GM15510 (cell line): ENCODE results near the gene CDH23.

Experiments
- POLR2A ChIP-seq: IDR thresholded peaks from 3 replicates; pipeline ENCODE4 v1.6.1; 2011; ENCODE audit warnings: borderline replicate concordance; ENCODE audit not compliant: insufficient read length; ENCODE audit errors: extremely low read depth

The CDH23 gene

DNA sequence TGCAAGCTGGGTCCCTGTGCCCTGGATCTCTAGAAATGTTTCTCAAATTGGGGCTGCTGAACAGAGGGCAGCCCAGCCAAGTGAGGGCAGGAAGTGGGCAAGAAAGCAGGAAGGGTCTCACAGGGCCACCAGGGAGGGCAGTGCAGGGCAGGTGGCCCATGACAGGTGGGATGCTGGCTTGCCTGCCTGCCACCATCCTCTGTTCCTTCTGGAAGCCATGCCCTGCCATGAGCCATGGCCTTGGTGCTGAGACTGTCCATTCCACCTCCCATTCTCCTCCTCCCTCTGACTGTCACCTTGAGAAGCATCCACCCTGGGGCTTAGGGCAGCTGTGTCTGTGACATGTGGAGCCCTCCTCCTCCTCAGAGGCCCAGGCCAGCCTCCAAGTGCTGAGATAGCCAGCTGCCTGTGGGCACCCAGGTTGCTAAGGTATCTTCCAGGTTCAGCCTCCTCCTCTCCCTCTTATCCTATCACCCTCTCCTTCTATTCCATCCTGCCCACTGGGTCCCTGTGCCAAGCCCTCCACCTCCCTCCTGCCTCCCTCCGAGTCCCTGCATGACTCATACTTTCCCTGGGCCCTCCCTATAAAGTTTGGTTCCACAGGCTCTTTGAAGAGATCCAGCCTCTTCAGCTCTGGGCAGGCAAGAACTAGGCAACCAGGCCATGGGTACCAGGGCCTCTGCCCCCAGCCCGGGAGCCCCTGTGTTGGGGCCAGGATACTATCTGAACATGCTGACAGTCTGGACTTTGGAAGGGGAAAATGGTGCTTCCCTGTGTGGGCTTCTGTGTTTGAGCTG, 375.3 kb downstream of the CDH23 start:
- TF ChIP-seq POLR2A: no peak

DNA sequence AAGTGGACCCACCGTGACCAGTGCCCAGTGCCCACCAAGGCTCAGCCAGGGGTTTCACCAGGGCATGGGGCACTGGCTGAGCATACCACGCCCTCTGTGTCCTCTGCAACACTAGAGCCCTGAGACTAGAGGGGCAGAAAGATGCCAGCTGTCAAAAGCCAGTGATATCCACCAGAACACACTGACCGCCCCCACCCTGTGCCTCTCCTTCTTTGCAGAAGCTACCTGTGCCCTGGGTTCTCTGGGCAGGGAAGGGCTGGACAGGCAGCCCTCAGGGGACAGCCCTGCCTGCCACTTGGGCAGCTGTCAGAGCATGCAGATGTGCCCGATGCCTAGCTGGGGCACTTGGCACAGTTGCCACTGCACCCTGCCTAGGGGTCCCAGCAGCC, 376.1 kb downstream of the CDH23 start:
- TF ChIP-seq POLR2A: no peak

DNA sequence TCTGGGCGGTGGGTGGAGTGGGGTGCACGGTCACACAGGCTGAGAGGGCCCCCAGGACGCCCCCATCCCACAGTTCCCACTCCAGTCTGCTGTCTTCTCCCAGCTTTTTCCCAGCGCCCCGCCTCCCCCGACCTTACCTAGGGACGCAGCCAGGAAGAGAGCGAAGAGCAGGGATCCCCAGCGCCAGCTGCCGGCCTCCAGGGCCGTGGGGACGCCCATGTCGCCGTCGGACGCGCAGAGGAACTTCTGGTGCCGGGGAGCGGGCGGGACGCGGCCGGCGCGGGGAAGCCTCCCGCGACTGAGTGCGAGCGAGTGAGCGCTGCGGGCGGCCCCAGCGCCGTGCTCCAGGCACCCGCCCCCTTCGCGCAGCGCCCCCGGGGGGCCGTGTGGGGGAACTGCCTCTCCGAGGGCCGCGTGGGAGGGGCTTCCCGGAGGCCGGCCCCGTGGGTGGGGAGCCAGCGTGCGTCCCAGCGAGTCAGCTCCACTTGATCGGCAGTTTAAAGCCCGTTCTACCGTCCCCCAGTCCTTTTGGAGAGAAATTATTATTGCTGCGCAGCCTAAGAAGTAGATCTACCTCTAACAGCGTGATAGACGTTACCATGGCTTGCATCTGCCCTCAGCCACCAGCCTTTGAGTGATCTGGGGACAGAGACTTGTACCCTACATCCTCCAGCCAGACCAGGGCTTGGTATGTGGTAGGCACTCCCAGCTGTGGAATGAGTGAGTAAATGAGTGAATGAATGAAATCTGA, 376.7 kb downstream of the CDH23 start, which contains the start of gene VSIR:
Gene VSIR (minus strand): TSS at position 300 of the 751 bp plus-strand sequence. CDS start 81 bp downstream, at position 219.
- peak; percentile 66 for TF ChIP-seq POLR2A

- no peak for TF ChIP-seq POLR2A
Measured at GRCh38 chr10:71774916-71775702, 378.4 kb downstream of the CDH23 start.

DNA sequence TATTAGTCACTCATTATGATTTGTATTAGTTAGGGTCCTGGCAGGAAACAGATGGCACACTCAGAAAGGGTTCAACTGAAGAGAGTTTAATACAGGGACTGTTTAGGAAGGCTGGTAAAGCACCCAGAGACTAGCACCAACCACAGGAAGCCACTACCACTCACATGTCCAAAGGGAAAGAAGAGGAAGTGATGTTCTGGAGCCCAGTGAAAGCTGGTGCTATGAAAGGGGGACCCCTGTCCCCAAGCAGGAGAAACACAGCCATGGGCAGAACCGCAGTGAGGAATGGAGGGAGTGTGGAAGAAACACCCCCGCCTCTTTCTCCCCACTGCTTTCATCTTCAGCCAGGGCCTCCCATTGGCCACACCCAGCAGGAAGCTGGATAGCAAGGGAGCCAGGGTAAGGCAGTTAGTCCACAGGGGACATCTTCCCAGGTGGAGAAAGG, 379.8 kb downstream of the CDH23 start:
- no peak for TF ChIP-seq POLR2A

GRCh38 chr10:71777213-71777985, 380.7 kb downstream of the CDH23 start:
- no peak for TF ChIP-seq POLR2A

DNA sequence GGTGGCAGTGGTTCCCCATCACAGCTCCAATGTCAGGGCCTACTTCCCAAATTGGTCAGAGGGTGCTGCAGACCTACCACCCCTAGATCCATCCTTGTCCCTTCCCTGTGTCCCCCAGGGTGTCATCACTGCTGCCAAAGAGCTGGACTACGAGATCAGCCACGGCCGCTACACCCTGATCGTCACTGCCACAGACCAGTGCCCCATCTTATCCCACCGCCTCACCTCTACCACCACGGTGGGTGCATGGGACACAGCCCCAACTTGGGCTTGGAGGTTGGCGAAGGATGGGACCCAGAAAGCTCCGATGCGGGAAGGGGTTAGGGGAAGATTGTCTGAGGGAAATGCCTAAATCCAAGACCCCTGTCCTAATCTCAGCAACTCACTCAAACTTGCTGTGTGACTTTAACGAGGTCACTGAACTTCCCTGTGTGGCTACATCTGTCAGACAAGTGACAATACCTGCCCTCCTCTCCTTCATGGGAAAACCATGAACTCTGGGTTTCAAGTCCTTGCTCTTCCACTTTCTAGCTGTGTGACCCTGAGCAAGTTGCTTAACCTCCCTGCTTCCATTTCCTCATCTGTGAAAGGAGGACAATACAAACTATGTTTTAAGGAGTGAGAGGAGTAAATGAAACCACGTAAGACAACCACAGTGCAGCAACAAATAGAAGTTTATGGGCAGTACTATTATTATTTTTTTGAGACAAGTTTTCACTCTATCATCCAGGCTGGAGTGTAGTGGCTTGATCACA, 381.5 kb downstream of the CDH23 start:
- TF ChIP-seq POLR2A: no peak

GRCh38 chr10:71779641-71780040, 382.9 kb downstream of the CDH23 start:
- no peak for TF ChIP-seq POLR2A

DNA sequence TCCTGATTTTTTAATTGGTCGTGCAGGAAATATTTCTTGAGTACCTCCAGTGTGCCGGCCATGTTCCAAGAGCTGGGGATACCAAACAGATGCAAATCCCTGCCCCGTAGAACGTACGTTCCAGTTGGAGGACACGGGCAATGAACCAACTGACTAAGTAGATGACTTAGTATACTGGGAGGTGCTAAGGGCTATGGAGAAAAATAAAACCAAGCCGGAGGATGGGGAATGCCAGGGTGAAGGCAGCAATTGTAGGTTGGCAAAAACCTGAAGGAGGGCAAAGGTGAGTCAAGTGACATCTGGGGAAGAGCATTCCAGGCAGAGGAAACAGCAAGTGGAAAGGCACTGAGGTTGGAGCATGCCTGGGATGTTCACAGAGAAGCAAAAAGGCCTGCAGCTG, 383.4 kb downstream of the CDH23 start:
- no peak for TF ChIP-seq POLR2A

DNA sequence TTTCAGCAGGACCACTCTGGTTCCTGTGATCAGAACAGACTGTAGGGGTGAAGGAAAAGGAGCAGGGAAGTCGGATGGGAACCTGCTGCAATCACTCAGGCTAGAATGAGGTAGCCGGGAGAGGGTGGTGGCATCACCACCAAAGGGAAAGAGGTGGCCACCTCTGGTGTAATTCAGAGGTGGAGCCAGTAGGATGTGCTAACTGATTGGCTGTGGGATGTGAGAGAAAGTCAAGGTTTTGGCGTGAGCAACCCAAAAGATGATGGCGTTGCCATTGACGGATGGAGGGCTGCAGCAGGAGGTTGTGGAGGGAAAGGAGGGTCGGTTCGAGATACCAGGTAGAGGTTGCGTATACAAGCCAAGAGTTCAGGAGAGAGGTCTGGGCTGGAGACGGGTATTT, 384.0 kb downstream of the CDH23 start:
- TF ChIP-seq POLR2A: no peak

- no peak for TF ChIP-seq POLR2A
Measured at GRCh38 chr10:71782221-71782916, 385.6 kb downstream of the CDH23 start.

DNA sequence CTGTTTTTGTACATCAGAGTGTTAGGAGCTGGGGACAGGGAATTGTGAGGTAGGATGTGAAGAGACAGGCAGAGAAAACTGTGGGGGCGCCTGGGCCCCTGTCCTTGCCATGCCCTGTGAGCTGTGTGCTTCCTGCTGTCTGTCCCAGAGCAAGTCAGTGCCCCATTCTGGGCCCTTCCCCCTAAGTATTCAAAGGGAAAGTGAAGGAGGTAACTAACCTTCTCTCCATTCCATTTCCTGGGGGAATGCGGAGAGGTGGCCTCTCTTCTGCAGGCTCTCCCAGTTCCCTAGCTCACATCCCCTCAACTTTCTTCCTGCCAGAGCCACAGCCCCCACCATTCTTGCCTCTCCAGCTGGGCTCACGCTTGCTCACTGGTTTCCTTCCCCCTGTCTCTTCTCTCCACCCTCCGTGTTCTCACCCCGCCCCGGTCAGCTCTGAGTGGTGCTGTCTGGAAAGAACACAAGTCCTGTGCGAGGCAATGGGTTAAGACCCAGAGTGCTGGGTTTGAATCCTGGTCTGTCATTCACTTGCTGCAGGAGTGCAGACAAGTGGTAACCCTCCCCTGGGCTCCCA, 386.3 kb downstream of the CDH23 start:
- TF ChIP-seq POLR2A: no peak
